Measurements from ENCODE around the gene PTGER3.

DNA sequence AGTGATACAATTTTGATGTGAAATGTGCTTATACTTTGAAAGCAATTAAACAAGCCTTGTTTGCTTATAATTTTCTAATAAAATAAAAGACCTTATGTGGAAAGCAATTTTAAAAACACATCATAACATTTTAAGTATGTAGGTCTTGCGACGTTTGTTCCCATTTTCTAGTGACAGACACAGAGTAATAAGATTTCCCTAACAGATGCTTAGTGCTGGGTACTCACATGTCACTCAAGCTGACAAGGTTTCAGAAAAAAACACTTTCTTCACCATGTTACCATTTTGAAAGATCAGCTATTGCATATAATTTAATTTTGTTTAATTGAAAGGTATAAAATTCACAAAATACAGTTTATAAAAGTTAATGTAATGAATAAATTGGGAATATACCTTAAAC, 47.3 kb upstream of the PTGER3 start:
- TF ChIP-seq, protein P1, sequence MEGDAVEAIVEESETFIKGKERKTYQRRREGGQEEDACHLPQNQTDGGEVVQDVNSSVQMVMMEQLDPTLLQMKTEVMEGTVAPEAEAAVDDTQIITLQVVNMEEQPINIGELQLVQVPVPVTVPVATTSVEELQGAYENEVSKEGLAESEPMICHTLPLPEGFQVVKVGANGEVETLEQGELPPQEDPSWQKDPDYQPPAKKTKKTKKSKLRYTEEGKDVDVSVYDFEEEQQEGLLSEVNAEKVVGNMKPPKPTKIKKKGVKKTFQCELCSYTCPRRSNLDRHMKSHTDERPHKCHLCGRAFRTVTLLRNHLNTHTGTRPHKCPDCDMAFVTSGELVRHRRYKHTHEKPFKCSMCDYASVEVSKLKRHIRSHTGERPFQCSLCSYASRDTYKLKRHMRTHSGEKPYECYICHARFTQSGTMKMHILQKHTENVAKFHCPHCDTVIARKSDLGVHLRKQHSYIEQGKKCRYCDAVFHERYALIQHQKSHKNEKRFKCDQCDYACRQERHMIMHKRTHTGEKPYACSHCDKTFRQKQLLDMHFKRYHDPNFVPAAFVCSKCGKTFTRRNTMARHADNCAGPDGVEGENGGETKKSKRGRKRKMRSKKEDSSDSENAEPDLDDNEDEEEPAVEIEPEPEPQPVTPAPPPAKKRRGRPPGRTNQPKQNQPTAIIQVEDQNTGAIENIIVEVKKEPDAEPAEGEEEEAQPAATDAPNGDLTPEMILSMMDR (conservative IDR thresholded peaks at IDR 0.05), result no peak
- TF ChIP-seq ZFX (IDR thresholded peaks at IDR 0.05), result no peak

All from C4-2B (cell line).